ENCODE measurements around the gene ALG14. TPM values are rescaled to one million over a fixed set of nuclear protein-coding genes. Genes with fewer than 3 reads are reported as not detected.
"Not testable (repeated sequence)": the region's sequence is repeated elsewhere in the genome, so short reads cannot be mapped to it uniquely, and the experiment has no call there.

ALG14 gene
- total RNA-seq, 1 donor from 2014 or later, result 3.4 TPM

DNA sequence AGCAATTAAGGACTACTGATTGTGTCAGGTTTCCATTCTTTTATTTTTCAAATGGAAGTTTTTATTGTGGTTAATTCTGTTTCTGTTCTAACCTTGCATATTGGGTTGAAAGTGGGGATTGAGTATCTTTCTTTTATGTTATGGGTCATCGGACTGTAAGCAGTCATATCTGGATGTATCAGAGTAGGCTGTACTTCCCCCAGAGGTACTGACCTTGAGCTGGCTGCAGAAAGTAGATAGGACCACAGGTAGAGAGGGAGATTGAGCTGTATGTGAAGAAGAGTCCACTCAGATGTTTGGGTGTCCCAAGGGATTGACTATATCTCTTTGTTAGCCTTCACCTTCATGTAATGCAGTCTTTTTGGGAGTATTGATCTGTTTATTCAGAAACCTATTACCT is 20.5 kb upstream of the ALG14 start:
- DNase-seq (no peak), ATAC-seq (no peak)
- Histone ChIP-seq H3K27ac (no peak overlapping the region), H3K36me3 (no peaks in the 10 kb centered on the region), H3K9me3 (no peaks in the 10 kb centered on the region), H3K4me1 (no peaks in the 10 kb centered on the region), H3K27me3 (no peaks in the 10 kb centered on the region), H3K4me3 (no peak overlapping the region)
- TF ChIP-seq, protein P1, sequence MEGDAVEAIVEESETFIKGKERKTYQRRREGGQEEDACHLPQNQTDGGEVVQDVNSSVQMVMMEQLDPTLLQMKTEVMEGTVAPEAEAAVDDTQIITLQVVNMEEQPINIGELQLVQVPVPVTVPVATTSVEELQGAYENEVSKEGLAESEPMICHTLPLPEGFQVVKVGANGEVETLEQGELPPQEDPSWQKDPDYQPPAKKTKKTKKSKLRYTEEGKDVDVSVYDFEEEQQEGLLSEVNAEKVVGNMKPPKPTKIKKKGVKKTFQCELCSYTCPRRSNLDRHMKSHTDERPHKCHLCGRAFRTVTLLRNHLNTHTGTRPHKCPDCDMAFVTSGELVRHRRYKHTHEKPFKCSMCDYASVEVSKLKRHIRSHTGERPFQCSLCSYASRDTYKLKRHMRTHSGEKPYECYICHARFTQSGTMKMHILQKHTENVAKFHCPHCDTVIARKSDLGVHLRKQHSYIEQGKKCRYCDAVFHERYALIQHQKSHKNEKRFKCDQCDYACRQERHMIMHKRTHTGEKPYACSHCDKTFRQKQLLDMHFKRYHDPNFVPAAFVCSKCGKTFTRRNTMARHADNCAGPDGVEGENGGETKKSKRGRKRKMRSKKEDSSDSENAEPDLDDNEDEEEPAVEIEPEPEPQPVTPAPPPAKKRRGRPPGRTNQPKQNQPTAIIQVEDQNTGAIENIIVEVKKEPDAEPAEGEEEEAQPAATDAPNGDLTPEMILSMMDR (IDR thresholded peaks at IDR 0.05), result no peak
- intact Hi-C loops (cut with DNase I), result no loop called here

DNA sequence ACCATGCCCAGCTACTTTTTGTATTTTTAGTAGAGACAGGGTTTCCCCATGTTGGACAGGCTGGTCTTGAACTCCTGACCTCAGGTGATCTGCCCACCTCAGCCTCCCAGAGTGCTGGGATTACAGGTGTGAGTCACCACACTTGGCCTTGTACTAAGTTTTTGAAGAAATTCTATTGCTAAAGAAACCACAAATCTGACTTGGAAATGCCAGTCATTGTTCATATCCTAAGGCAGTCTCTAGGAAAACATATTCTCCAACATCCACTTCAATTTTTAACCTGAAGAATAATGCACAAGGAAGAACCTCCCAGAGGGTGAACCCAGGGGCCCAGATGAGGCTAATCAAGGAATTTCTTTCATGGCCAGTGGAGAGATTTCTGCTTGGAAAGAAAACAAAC is 20.1 kb upstream of the ALG14 start:
- H3K4me3 ChIP-seq; H3K27me3 ChIP-seq; H3K36me3 ChIP-seq; H3K4me1 ChIP-seq; DNase-seq; intact Hi-C loops (cut with DNase I); ATAC-seq; H3K9me3 ChIP-seq; H3K27ac ChIP-seq: not testable (repeated sequence)

- intact Hi-C loops (cut with DNase I); H3K4me3 ChIP-seq; H3K9me3 ChIP-seq; H3K27me3 ChIP-seq; DNase-seq; H3K27ac ChIP-seq; H3K4me1 ChIP-seq; ATAC-seq; H3K36me3 ChIP-seq: not testable (repeated sequence)
Measured at GRCh38 chr1:95091290-95091689, 18.5 kb upstream of the ALG14 start.

DNA sequence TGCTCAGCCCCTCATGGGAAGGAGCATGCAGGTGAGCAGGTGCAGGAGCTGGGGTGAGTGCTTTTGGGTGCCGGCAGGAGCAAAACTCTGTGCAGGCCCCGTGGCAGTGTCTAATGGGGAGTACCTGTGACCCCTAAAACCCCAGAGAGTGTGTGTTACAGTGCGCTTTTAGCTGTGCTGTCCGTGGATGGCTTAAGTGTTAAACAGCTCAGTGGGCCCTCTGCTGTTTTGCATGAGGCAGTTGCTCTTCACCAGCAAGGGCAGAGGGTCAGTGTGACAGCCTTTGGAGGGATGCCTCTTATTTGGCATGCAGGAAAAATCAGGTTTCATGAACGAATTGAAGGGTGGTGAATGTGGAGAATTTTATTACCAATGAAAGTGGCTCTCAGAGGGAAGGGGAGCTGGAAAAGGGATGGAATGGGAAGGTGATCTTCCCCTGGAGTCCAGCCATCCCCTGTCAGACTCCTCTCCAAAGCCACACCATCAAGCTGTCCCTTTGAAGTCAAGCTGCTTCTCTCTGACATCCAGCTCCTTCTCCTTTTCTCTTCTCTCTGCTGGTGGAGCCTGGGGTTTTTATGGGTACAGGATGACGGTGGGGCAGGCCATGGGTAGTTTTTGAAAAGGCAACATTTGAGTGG is 17.0 kb upstream of the ALG14 start:
- no peak overlapping the region for H3K4me3 ChIP-seq
- no peaks in the 10 kb centered on the region for H3K27me3 ChIP-seq
- no peaks in the 10 kb centered on the region for H3K36me3 ChIP-seq
- TF ChIP-seq, protein P1 (IDR thresholded peaks at IDR 0.05), result no peak
- intact Hi-C loops (cut with DNase I), result no loop called here
- no peak overlapping the region for H3K27ac ChIP-seq
- DNase-seq (no peak), ATAC-seq (no peak)
- H3K9me3 ChIP-seq, result no peaks in the 10 kb centered on the region
- no peaks in the 10 kb centered on the region for H3K4me1 ChIP-seq

- Histone ChIP-seq H3K27ac (no peak overlapping the region), H3K9me3 (no peaks in the 10 kb centered on the region), H3K4me1 (no peaks in the 10 kb centered on the region), H3K4me3 (no peak overlapping the region), H3K36me3 (no peaks in the 10 kb centered on the region), H3K27me3 (no peaks in the 10 kb centered on the region)
- DNase-seq (no peak), ATAC-seq (no peak)
- intact Hi-C loops (cut with DNase I), result no loop called here
- TF ChIP-seq, protein P1 (IDR thresholded peaks at IDR 0.05), result no peak
Measured at GRCh38 chr1:95088303-95088702, 15.6 kb upstream of the ALG14 start.

GRCh38 chr1:95086949-95087533 is 14.3 kb upstream of the ALG14 start:
- Histone ChIP-seq H3K4me3 (no peak overlapping the region), H3K27ac (no peak overlapping the region), H3K4me1 (no peaks in the 10 kb centered on the region), H3K36me3 (no peaks in the 10 kb centered on the region), H3K9me3 (no peaks in the 10 kb centered on the region), H3K27me3 (no peaks in the 10 kb centered on the region)
- intact Hi-C loops (cut with DNase I), result no loop called here
- ATAC-seq (peak; percentile 62), DNase-seq (no peak)
- TF ChIP-seq, protein P1 (IDR thresholded peaks at IDR 0.05), result no peak

All from upper lobe of right lung (tissue), 1 donor.